Esophagus squamous epithelium (tissue), 5 donors: Measurements from ENCODE around the gene GJB5. TPM values are rescaled to one million over a fixed set of nuclear protein-coding genes. Genes with fewer than 3 reads are reported as not detected.

Experiments used
- DNase-seq: peaks from one replicate; lab custom pipeline; 2025; lab: John Stamatoyannopoulos, UW
- H3K27ac ChIP-seq, 4 donors: fragments of 200-600 bp; sonication (generic); one replicate each; pipeline ENCODE4 v1.5.1; 2016 to 2019; ENCODE audit warnings: mild to moderate bottlenecking in 1 of 4
- H3K27me3 ChIP-seq, 4 donors: fragments of 200-600 bp; sonication (generic); 1 replicate in 3 of 4; 2 replicates in 1 of 4; pipeline versions ENCODE4 v1.5.1 to v1.6.0; 2017 to 2021; ENCODE audit warnings: antibody characterized with exemption in 1 of 4
- H3K36me3 ChIP-seq, 3 donors: fragments of 200-600 bp; sonication (generic); one replicate each; pipeline ENCODE4 v1.5.1; 2016 to 2019
- H3K4me1 ChIP-seq, 3 donors: fragments of 200-600 bp; sonication (generic); one replicate each; pipeline ENCODE4 v1.5.1; 2017 to 2019
- H3K4me3 ChIP-seq, 4 donors: fragments of 200-600 bp; sonication (generic); 1 replicate in 3 of 4; 2 replicates in 1 of 4; pipeline ENCODE4 v1.5.1; 2016 to 2019; ENCODE audit warnings: mild to moderate bottlenecking in 2 of 4, moderate library complexity in 1 of 4
- H3K9me3 ChIP-seq, 3 donors: fragments of 200-600 bp; sonication (generic); one replicate each; pipeline ENCODE4 v1.5.1; 2016 to 2019
- CTCF ChIP-seq, 6 experiments: fragments of 450-650 bp in 4 of 6; fragments of 200-600 bp in 2 of 6; sonication (generic) in 2 of 6; IDR thresholded peaks; one replicate each; pipeline ENCODE4 v1.5.1; 2016 to 2019; ENCODE audit warnings: antibody characterized with exemption in 6 of 6, mild to moderate bottlenecking in 4 of 6, moderate library complexity in 4 of 6
- POLR2A ChIP-seq, 4 donors: fragments of 450-650 bp; IDR thresholded peaks; one replicate each; pipeline ENCODE4 v1.6.1; 2017; ENCODE audit warnings: antibody characterized with exemption in 4 of 4, mild to moderate bottlenecking in 4 of 4, moderate library complexity in 3 of 4
- WGBS, 2 donors: methylation state at CpG; one replicate each; pipeline ENCODE4 v1.1.5; 2018; 5-methylcytosine and 5-hydroxymethylcytosine counted together
- intact Hi-C: fragments of 100-400 bp; cut with DNase I; formaldehyde crosslinking; loops from one replicate; pipeline ENCODE4 v1.15.0; 2022
- total RNA-seq, 4 donors: library from RNA; depleted of rRNA; stranded (reverse); fragments of >200 nt; gene quantifications; one replicate each; pipeline ENCODE4 v1.1.0, GENCODE V29; 2016
- donor health status: DM: yes; HTN: yes; CAD: no.

The GJB5 gene
- total RNA-seq, 4 donors from 2014 or later: 91.7 to 123 (median 104) TPM

DNA sequence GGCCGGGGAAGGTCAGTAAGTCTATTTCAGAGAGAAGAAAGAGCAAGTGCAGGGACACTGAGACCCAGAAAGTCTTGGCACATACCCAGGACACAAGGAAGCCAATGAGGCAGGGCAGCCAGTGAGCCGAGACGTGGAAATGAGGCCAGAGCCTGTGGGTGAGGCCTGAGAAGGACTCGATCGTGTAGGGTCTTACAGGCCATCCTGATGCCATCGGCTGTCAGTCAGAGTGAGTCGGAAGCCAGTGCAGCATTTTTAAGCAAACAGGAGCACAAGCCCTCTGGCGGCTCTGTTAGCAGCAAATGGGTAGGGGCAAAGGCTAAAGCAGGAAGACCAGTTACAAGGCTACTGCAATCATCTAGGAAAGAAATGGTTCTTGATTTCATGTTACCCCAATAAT is 20.1 kb downstream of the GJB5 start:
- H3K4me3 ChIP-seq: no peak overlapping the region
- intact Hi-C loops: no loop called here
- no peak overlapping the region for H3K27ac ChIP-seq
- no peak for TF ChIP-seq POLR2A (IDR thresholded peaks at IDR 0.05)
- no peak for TF ChIP-seq CTCF (IDR thresholded peaks at IDR 0.05)
- no peaks in the 10 kb centered on the region for H3K36me3 ChIP-seq
- no peaks in the 10 kb centered on the region for H3K9me3 ChIP-seq
- H3K27me3 ChIP-seq: peaks cover 0 to 30% (median 0%) of the 10 kb centered on the region in 4 donors
- DNase-seq: no peak
- peaks cover 0 to 26% (median 11%) of the 10 kb centered on the region in 3 donors for H3K4me1 ChIP-seq
- 62 to 82% methylated on average over 8 of the region's 8 CpGs for WGBS, 2 donors

- Histone ChIP-seq H3K27ac (no peak overlapping the region), H3K9me3 (no peaks in the 10 kb centered on the region), H3K36me3 (no peaks in the 10 kb centered on the region), H3K4me3 (no peak overlapping the region), H3K4me1 (peaks cover 0 to 35% (median 21%) of the 10 kb centered on the region in 3 donors), H3K27me3 (peaks cover 0 to 50% (median 3%) of the 10 kb centered on the region in 4 donors)
- intact Hi-C loops: no loop called here
- DNase-seq: no peak
- WGBS, 2 donors: 60% methylated on average over 1 of the region's 3 CpGs; no CpG with 5 or more reads in 1 of the 2 donors
- no peak for TF ChIP-seq POLR2A (IDR thresholded peaks at IDR 0.05)
- TF ChIP-seq CTCF (IDR thresholded peaks at IDR 0.05): no peak
Measured at GRCh38 chr1:34776911-34777310, 22.1 kb downstream of the GJB5 start.

DNA sequence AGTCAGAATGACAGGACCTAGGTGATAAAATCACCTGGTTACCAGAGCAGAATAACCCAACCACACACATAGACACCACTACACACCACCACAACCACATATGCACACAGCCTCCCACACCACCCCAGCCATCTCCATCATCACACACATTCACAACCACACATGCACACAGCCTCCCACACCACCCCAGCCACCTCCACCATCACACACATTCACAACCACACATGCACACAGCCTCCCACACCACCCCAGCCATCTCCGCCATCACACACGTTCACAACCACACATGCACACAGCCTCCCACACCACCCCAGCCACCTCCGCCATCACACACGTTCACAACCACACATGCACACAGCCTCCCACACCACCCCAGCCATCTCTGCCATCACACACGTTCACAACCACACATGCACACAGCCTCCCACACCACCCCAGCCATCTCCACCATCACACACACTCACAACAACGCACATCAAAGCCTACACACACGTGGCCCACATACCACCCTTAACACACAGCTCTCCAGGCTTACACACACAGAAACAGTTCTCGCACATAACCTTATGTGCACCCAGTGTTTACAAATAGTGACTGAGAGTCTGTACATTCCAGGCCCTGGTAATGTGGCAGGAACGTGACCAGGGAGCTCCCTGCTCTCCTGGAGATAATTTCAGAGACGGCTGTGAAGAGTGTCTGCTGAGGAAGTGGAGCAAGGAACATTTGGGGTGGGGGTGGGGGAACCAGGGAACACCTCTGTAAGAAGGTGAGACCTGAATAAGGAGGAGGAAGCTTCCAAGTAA is 22.9 kb downstream of the GJB5 start:
- no peak for DNase-seq
- Histone ChIP-seq H3K9me3 (no peaks in the 10 kb centered on the region), H3K27ac (no peak overlapping the region), H3K4me1 (peaks cover 0 to 43% (median 21%) of the 10 kb centered on the region in 3 donors), H3K27me3 (peaks cover 0 to 58% (median 3%) of the 10 kb centered on the region in 4 donors), H3K4me3 (no peak overlapping the region), H3K36me3 (no peaks in the 10 kb centered on the region)
- intact Hi-C loops: no loop called here
- WGBS, 2 donors: 49 to 64% methylated on average over 9 to 10 of the region's 10 CpGs
- no peak for TF ChIP-seq POLR2A (IDR thresholded peaks at IDR 0.05)
- TF ChIP-seq CTCF (IDR thresholded peaks at IDR 0.05): no peak

GRCh38 chr1:34778381-34778780 is 23.5 kb downstream of the GJB5 start:
- Histone ChIP-seq H3K9me3 (no peaks in the 10 kb centered on the region), H3K27me3 (peaks cover 0 to 65% (median 3%) of the 10 kb centered on the region in 4 donors), H3K27ac (no peak overlapping the region), H3K4me1 (peaks cover 0 to 49% (median 21%) of the 10 kb centered on the region in 3 donors), H3K4me3 (no peak overlapping the region), H3K36me3 (no peaks in the 10 kb centered on the region)
- intact Hi-C loops: no loop called here
- DNase-seq: no peak
- WGBS, 2 donors: 80 to 84% methylated on average over 5 to 6 of the region's 6 CpGs
- TF ChIP-seq POLR2A (IDR thresholded peaks at IDR 0.05) (no peak), CTCF (IDR thresholded peaks at IDR 0.05) (no peak)

DNA sequence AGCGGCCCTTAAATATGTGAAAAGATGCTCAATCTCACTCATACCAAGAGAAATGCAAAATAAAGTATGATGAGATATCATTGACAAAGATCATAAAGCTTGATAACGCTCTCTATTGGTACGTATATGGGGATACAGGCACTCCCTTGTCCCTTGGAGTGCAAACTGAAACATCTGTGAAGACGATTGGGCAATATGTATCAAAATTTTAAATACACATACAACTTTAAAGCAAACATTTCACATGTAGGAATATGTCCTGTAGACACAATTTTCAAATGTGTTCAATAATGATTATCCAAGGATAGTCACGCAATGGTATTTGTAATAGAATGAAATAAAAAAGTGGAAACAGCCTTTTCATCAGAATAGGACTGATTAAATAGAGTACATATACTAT is 24.2 kb downstream of the GJB5 start:
- Histone ChIP-seq H3K27me3 (peaks cover 0 to 67% (median 3%) of the 10 kb centered on the region in 4 donors), H3K4me3 (no peak overlapping the region), H3K27ac (peak overlapping the region in 1 of 4 donors; percentile 99), H3K36me3 (no peaks in the 10 kb centered on the region), H3K9me3 (no peaks in the 10 kb centered on the region), H3K4me1 (peaks cover 0 to 56% (median 21%) of the 10 kb centered on the region in 3 donors)
- DNase-seq: no peak
- intact Hi-C loops: no loop called here
- TF ChIP-seq POLR2A (IDR thresholded peaks at IDR 0.05) (no peak), CTCF (IDR thresholded peaks at IDR 0.05) (no peak)
- 81 to 82% methylated on average over 5 of the region's 5 CpGs for WGBS, 2 donors
